HG02852 (cell line): ENCODE results near the gene GABRP.
"Not testable (repeated sequence)": the region's sequence is repeated elsewhere in the genome, so short reads cannot be mapped to it uniquely, and the experiment has no call there.

Experiments used
- ATAC-seq: cut with Tn5 transposase; IDR thresholded peaks from one replicate; pipeline ENCODE4 v1.9.1; 2021; ENCODE audit warnings: mild to moderate bottlenecking, moderate library complexity; ENCODE audit not compliant: unreplicated experiment

GABRP gene

GRCh38 chr5:170791325-170791954 lies 7.9 kb downstream of the GABRP start:
- no peak for ATAC-seq

GRCh38 chr5:170792878-170793277 lies 9.4 kb downstream of the GABRP start:
- no peak for ATAC-seq

- no peak for ATAC-seq
These were observed 11.6 kb downstream of the GABRP start for GRCh38 chr5:170795154-170795553.

- ATAC-seq = no peak
These were observed 22.1 kb downstream of the GABRP start for GRCh38 chr5:170805666-170806065.

- ATAC-seq = no peak
These were observed 26.0 kb downstream of the GABRP start for GRCh38 chr5:170809551-170809950.

- ATAC-seq = no peak
These were observed 28.2 kb downstream of the GABRP start for GRCh38 chr5:170811719-170812118.

- ATAC-seq = no peak
These were observed 29.7 kb downstream of the GABRP start for GRCh38 chr5:170813231-170813630.

GRCh38 chr5:170817195-170817594 lies 33.7 kb downstream of the GABRP start:
- no peak for ATAC-seq

- ATAC-seq = no peak
These were observed 34.7 kb downstream of the GABRP start for GRCh38 chr5:170818232-170818631.

GRCh38 chr5:170819824-170820223 lies 36.3 kb downstream of the GABRP start:
- no peak for ATAC-seq

GRCh38 chr5:170821257-170821800 lies 37.8 kb downstream of the GABRP start:
- no peak for ATAC-seq

GRCh38 chr5:170826117-170826516 lies 42.6 kb downstream of the GABRP start:
- no peak for ATAC-seq

GRCh38 chr5:170832241-170832640 lies 48.7 kb downstream of the GABRP start:
- no peak for ATAC-seq

GRCh38 chr5:170833981-170834380 lies 50.5 kb downstream of the GABRP start:
- not testable (repeated sequence) for ATAC-seq

GRCh38 chr5:170836226-170836625 lies 52.7 kb downstream of the GABRP start:
- no peak for ATAC-seq

GRCh38 chr5:170843870-170844269 lies 60.3 kb downstream of the GABRP start:
- no peak for ATAC-seq

- ATAC-seq = no peak
These were observed 61.1 kb downstream of the GABRP start for GRCh38 chr5:170844651-170845050.

GRCh38 chr5:170846416-170846815 lies 62.9 kb downstream of the GABRP start:
- ATAC-seq = no peak

GRCh38 chr5:170846846-170847245 lies 63.3 kb downstream of the GABRP start:
- no peak for ATAC-seq

GRCh38 chr5:170848033-170848432 lies 64.5 kb downstream of the GABRP start:
- no peak for ATAC-seq

GRCh38 chr5:170849374-170849773 lies 65.8 kb downstream of the GABRP start:
- no peak for ATAC-seq

- no peak for ATAC-seq
These were observed 71.0 kb downstream of the GABRP start for GRCh38 chr5:170854566-170854965.

GRCh38 chr5:170857066-170857465 lies 73.5 kb downstream of the GABRP start:
- no peak for ATAC-seq
